HepG2 (cell line): ENCODE measurements around the gene PRSS27. TPM values are rescaled to one million over a fixed set of nuclear protein-coding genes. Genes with fewer than 3 reads are reported as not detected.
A peak's percentile ranks its signal among the peaks of the same experiment; 100 is the strongest.

Source experiments
- ATAC-seq: fragments of 200-7000 bp; cut with Tn5 transposase; 3 replicates; pipeline ENCODE4 v1.9.1; 2020; ENCODE audit warnings: mild to moderate bottlenecking, moderate library complexity
- BruUV-seq: library from RNA; stranded (reverse); fragments of 400-500 nt; replicated peaks from 2 replicates; lab custom pipeline; 2021; lab: Mats Ljungman, UMichigan
- CTCF ChIA-PET: fragments of 300-600 bp; formaldehyde crosslinking; extraction: SDS; loops from one replicate; lab custom pipeline; 2021; ENCODE audit warnings: low total read pairs, inconsistent platforms, low intra/inter-chr PET ratio; lab: Yijun Ruan, JAX
- POLR2A ChIA-PET: fragments of 350-600 bp; sonication (Branson Sonifier 250); formaldehyde crosslinking; loops from one replicate; lab custom pipeline; 2020; ENCODE audit warnings: antibody characterized with exemption, inconsistent platforms; lab: Yijun Ruan, JAX
- DNase-seq: peaks from one replicate; pipeline ENCODE4 v3.0.0-alpha.2; 2015; ENCODE audit warnings: low spot score
- FAIRE-seq: peaks from 3 replicates; lab custom pipeline; 2011; peaks lifted over from hg19 to GRCh38; lab: Jason Lieb, UNC
- H2AFZ ChIP-seq: one replicate; pipeline ENCODE4 v1.6.1; 2011; ENCODE audit warnings: low read length, inconsistent platforms
- H3K27ac ChIP-seq: fragments of 300-600 bp; 3 replicates; pipeline ENCODE4 v1.8.0; 2011; ENCODE audit warnings: mixed run types, mild to moderate bottlenecking, mixed read lengths, low read length, inconsistent platforms; ENCODE audit not compliant: insufficient read depth; ENCODE audit errors: extremely low read length
- H3K27me3 ChIP-seq, 2 experiments: fragments of 200-600 bp in 1 of 2; 2 replicates in 1 of 2; 3 replicates in 1 of 2; pipeline versions ENCODE4 v1.6.0 to v1.8.0; 2011; ENCODE audit warnings: low read length in 2 of 2, mild to moderate bottlenecking in 2 of 2, moderate library complexity in 2 of 2, inconsistent platforms in 1 of 2; ENCODE audit not compliant: insufficient read depth in 2 of 2, control insufficient read depth in 1 of 2
- H3K36me3 ChIP-seq, 2 experiments: fragments of 200-600 bp in 1 of 2; replicated peaks in 1 of 2; 2 replicates in 1 of 2; 3 replicates in 1 of 2; pipeline versions ENCODE4 v1.5.1 to v1.8.0; 2011; ENCODE audit warnings: low read length in 2 of 2, inconsistent platforms in 1 of 2; ENCODE audit not compliant: insufficient read depth in 2 of 2, control insufficient read depth in 1 of 2
- H3K4me1 ChIP-seq: 2 replicates; pipeline ENCODE4 v1.5.1; 2012; ENCODE audit warnings: low read length, inconsistent platforms; ENCODE audit not compliant: insufficient read depth
- H3K4me2 ChIP-seq: 2 replicates; pipeline ENCODE4 v1.6.0; 2011; ENCODE audit warnings: low read depth, low read length, inconsistent platforms
- H3K4me3 ChIP-seq, 3 experiments: fragments of 200-600 bp in 1 of 3; sonication (generic), shearing (Covaris generic) in 1 of 3; replicated peaks in 1 of 3; 2 replicates each; pipeline ENCODE4 v1.5.1; 2011 to 2016; ENCODE audit warnings: low read length in 3 of 3, inconsistent platforms in 2 of 3, low read depth in 2 of 3, mild to moderate bottlenecking in 2 of 3, control low read depth in 1 of 3, mixed read lengths in 1 of 3; ENCODE audit not compliant: insufficient read depth in 1 of 3
- H3K79me2 ChIP-seq: one replicate; pipeline ENCODE4 v1.6.1; 2011; ENCODE audit warnings: low read length, inconsistent platforms; ENCODE audit not compliant: insufficient read depth
- H3K9ac ChIP-seq: 2 replicates; pipeline ENCODE4 v1.6.0; 2011; ENCODE audit warnings: mild to moderate bottlenecking, low read depth, low read length, inconsistent platforms; ENCODE audit not compliant: insufficient read depth
- H3K9me3 ChIP-seq: 2 replicates; pipeline ENCODE4 v1.5.1; 2012; ENCODE audit warnings: mild to moderate bottlenecking, low read length
- H4K20me1 ChIP-seq: 2 replicates; pipeline ENCODE4 v1.6.0; 2011; ENCODE audit warnings: inconsistent platforms, mild to moderate bottlenecking, low read length, moderate library complexity; ENCODE audit not compliant: insufficient read depth
- HMG20B ChIP-seq: conservative IDR thresholded peaks from 2 replicates; pipeline ENCODE4 v1.6.1; 2016; ENCODE audit warnings: missing genetic modification reagents, missing compliant biosample characterization
- RXRB ChIP-seq: IDR thresholded peaks from 2 replicates; pipeline ENCODE4 v1.6.1; 2016; ENCODE audit warnings: borderline replicate concordance, missing genetic modification reagents, missing compliant biosample characterization
- SCMH1 ChIP-seq: sonication (generic); formaldehyde crosslinking; IDR thresholded peaks from 2 replicates; pipeline ENCODE4 v1.9.0; 2021; ENCODE audit warnings: missing genetic modification reagents, mild to moderate bottlenecking, borderline replicate concordance
- SNAPC2 ChIP-seq: sonication (generic); formaldehyde crosslinking; IDR thresholded peaks from 2 replicates; pipeline ENCODE4 v1.8.1; 2022; ENCODE audit warnings: mild to moderate bottlenecking, missing genetic modification reagents
- SRY ChIP-seq: sonication (generic); formaldehyde crosslinking; IDR thresholded peaks from 2 replicates; pipeline ENCODE4 v1.8.0; 2022; ENCODE audit warnings: mild to moderate bottlenecking, missing genetic modification reagents
- ZBTB1 ChIP-seq: sonication (generic); formaldehyde crosslinking; IDR thresholded peaks from 2 replicates; pipeline ENCODE4 v1.4.0; 2020; ENCODE audit warnings: missing genetic modification reagents, borderline replicate concordance
- ZBTB43 ChIP-seq: sonication (generic); formaldehyde crosslinking; conservative IDR thresholded peaks from 2 replicates; pipeline ENCODE4 v1.4.0; 2020; ENCODE audit warnings: missing genetic modification reagents
- ZKSCAN5 ChIP-seq: sonication (generic); formaldehyde crosslinking; IDR thresholded peaks from 2 replicates; pipeline ENCODE4 v1.5.1; 2020; ENCODE audit warnings: mild to moderate bottlenecking, missing genetic modification reagents
- ZNF350 ChIP-seq: sonication (generic); formaldehyde crosslinking; IDR thresholded peaks from 2 replicates; pipeline ENCODE4 v1.4.0; 2020; ENCODE audit warnings: mild to moderate bottlenecking, low read depth, missing genetic modification reagents, borderline replicate concordance
- ZNF431 ChIP-seq: sonication (generic); formaldehyde crosslinking; IDR thresholded peaks from 2 replicates; pipeline ENCODE4 v1.9.0; 2022; ENCODE audit warnings: missing genetic modification reagents, low read depth, mild to moderate bottlenecking, borderline replicate concordance
- ZSCAN5A ChIP-seq: sonication (generic); formaldehyde crosslinking; IDR thresholded peaks from 2 replicates; pipeline ENCODE4 v1.8.0; 2022; ENCODE audit warnings: mild to moderate bottlenecking, missing genetic modification reagents, borderline replicate concordance
- WGBS: methylation state at CpG from one replicate; pipeline ENCODE4 v1.1.6; 2017; ENCODE audit warnings: low lambda C conversion rate; 5-methylcytosine and 5-hydroxymethylcytosine counted together
- in situ Hi-C: cut with HindIII; loops from 2 replicates; pipeline ENCODE4 v1.10.0; 2017; ENCODE audit warnings: low pct_unique_long_range_greater_than_20kb; ENCODE audit not compliant: extremely low pct_ligation_motif_present
- intact Hi-C: fragments of 100-400 bp; cut with micrococcal nuclease; formaldehyde crosslinking; loops from one replicate; pipeline ENCODE4 v1.10.0; 2022; ENCODE audit not compliant: unreplicated experiment
- polyA plus RNA-seq, 8 experiments: library from polyadenylated mRNA; depleted of rRNA in 3 of 8; stranded (reverse) in 7 of 8; unstranded in 1 of 8; fragments of >200 nt; fragmentation: Illumina TruSeq in 4 of 8; extraction: Trizol in 4 of 8; gene quantifications; 2 replicates each; pipeline versions ENCODE4 v1.2.1 to v1.2.3, GENCODE V29; 2011 to 2016; ENCODE audit warnings: low read depth in 4 of 8, missing spikeins in 1 of 8, mixed read lengths in 1 of 8; ENCODE audit not compliant: insufficient read depth in 1 of 8
- total RNA-seq, 5 experiments: library from RNA; depleted of rRNA; stranded (reverse); fragments of >200 nt; fragmentation: Illumina TruSeq; extraction: Trizol; gene quantifications; 2 replicates each; pipeline ENCODE4 v1.2.3, GENCODE V29; 2016; ENCODE audit warnings: low read depth in 1 of 5
- TF ChIP-seq, protein P1 (sequence below): sonication (generic); formaldehyde crosslinking; IDR thresholded peaks from 2 replicates; pipeline ENCODE4 v1.5.0; 2020; ENCODE audit warnings: mild to moderate bottlenecking, missing genetic modification reagents

PRSS27 gene
- total and polyA plus RNA-seq, 2 of the 13 experiments (the other 11 are each of a cell fraction or from before 2014, with no cell fraction given): 0.20 to 0.73 TPM

DNA sequence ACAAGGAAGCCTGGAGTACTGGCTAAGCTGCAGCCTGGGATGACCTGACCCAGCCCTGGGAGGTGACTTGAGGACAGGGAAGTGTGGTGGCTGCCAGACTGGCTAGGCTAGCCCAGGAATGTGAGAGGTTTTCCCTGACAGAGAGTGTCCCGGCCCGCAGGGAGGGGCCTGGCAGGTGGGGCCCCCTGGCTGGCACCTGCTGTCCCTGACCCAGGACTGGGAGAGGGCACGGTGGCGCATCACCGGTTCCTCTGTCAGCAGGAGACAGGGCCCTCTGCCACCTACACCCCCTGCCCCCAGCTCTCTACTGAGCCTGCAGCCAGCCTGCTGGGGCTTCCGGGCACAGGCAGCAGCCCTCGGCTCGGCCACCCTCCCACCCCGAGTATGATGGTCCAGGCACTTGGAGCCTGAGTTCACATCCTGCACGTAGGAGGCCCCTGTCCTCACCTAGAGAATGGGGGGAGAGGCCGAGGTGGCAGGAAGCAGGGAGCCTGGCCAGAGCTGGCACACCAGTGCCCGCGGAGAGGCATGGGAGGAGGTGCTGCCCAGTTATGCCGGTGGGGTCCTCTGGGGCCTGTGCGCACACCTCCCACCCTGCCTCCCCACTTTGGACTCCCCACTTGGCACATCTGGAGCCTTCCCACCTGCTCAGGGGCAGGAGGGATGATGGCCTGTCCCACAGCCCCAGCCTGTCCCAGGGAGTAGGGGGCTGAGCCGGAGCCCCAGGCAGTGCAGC lies 528 bp downstream of the PRSS27 start (continued):
- peak; percentile 90 for TF ChIP-seq RXRB (CRISPR knock-in tag)
- TF ChIP-seq, all 625 proteins: peak for 24

DNA sequence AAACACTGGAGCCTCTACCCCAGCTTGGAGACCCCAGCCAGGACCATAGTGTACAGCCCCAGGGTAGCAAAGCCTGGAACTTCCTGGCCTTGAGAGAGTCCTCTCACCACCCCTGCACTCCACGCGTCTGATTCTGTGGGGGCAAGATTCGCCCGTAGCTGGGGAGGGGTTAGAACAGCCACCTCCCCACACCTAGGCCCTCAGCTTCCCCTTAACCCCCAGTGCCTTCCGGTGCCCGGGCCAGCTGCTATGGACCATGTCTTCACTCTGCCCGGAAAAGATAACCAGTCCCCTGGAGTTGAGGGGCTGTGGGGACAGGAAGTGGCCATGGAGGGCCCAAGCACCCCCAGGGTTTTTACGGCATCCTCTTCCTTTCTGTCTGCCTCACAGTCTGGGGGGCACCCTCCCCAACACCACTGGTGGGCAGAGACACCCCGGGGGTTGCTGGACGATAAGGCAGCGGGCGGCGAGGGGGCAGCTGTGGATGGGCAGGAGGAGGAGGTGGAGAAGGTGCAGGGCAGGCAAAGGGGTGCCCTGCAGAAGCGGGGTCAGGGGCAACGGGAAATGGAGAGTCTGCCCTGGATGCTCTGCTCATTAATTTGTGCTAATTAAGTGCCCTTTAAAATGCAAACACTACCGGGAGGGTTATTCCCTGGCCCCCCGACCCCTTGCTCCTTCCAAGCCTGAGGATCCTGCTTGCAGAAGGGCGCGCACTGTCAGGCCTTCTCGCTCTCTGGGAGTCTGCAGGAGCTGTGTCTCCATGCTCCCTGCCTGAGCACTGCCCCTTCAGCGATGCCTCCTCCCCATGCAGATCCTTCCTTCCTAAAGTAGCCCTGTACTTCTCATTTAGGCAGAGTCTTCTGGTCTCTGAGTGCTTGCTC lies 2.4 kb downstream of the PRSS27 start:
- CTCF ChIA-PET: no interaction called here
- DNase-seq (no peak), ATAC-seq (no peak), FAIRE-seq (no peak)
- Histone ChIP-seq H3K9me3 (no peaks in the 10 kb centered on the region), H3K27ac (no peak overlapping the region), H3K27me3 (peaks cover 7 to 31% of the 10 kb centered on the region in 2 experiments), H3K79me2 (no peaks in the 10 kb centered on the region), H2AFZ (no peak overlapping the region), H3K4me2 (no peak overlapping the region), H3K9ac (no peak overlapping the region), H3K4me3 (no peak overlapping the region), H4K20me1 (no peaks in the 10 kb centered on the region), H3K4me1 (peaks cover 27% of the 10 kb centered on the region), H3K36me3 (no peaks in the 10 kb centered on the region)
- no TSS peak for BruUV-seq
- POLR2A ChIA-PET: interaction anchor here (1.3 to 1.4 kb wide), 1 partner anchor 35 kb away, joined by 3 to 4 read pairs; the partner anchor contains the start of gene KCTD5
- intact Hi-C loops (no loop called here), in situ Hi-C loops (no loop called here)
- WGBS: 61% methylated on average over 15 of the region's 21 CpGs
- TF ChIP-seq ZSCAN5A (CRISPR knock-in tag) (no peak), HMG20B (CRISPR knock-in tag) (no peak), ZNF350 (no peak), SCMH1 (CRISPR knock-in tag) (no peak), ZBTB1 (CRISPR knock-in tag) (no peak), SRY (CRISPR knock-in tag) (no peak), ZBTB43 (no peak), SNAPC2 (CRISPR knock-in tag) (no peak), ZKSCAN5 (no peak), ZNF431 (no peak)
- TF ChIP-seq, protein P1, sequence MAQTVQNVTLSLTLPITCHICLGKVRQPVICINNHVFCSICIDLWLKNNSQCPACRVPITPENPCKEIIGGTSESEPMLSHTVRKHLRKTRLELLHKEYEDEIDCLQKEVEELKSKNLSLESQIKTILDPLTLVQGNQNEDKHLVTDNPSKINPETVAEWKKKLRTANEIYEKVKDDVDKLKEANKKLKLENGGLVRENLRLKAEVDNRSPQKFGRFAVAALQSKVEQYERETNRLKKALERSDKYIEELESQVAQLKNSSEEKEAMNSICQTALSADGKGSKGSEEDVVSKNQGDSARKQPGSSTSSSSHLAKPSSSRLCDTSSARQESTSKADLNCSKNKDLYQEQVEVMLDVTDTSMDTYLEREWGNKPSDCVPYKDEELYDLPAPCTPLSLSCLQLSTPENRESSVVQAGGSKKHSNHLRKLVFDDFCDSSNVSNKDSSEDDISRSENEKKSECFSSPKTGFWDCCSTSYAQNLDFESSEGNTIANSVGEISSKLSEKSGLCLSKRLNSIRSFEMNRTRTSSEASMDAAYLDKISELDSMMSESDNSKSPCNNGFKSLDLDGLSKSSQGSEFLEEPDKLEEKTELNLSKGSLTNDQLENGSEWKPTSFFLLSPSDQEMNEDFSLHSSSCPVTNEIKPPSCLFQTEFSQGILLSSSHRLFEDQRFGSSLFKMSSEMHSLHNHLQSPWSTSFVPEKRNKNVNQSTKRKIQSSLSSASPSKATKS (CRISPR knock-in tag): no peak
